ENCODE data around the gene ZNF48.

ZNF48 gene

DNA sequence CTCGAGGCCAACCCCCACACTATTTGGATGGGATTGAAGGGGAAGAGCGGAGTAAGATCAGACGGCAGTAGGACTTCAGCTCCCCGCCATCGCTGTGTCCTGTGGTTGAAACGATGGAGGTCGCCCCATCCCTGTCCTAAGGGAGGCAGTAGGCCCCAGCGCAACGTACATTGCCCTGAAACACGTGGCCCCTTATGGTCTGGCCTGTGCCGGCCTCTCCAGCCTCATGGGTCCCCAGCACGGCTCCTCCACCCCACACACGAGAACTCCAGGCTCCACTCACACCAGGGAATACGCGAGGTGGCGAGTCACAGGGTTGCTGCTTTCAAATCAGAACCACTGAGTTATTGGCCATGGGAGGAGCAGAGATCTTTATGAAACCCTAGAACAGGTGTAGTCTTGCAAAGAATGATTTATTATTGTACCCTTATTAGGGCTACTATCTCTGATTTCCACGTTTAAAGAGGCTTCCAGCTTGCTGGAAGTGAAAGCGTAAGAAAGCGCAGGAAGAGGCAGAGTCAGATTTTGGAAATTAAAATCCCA is 35.3 kb downstream of the ZNF48 start:
- DNase-seq (ENCODE audit: low read depth) = no peak
- TF ChIP-seq, protein P1, sequence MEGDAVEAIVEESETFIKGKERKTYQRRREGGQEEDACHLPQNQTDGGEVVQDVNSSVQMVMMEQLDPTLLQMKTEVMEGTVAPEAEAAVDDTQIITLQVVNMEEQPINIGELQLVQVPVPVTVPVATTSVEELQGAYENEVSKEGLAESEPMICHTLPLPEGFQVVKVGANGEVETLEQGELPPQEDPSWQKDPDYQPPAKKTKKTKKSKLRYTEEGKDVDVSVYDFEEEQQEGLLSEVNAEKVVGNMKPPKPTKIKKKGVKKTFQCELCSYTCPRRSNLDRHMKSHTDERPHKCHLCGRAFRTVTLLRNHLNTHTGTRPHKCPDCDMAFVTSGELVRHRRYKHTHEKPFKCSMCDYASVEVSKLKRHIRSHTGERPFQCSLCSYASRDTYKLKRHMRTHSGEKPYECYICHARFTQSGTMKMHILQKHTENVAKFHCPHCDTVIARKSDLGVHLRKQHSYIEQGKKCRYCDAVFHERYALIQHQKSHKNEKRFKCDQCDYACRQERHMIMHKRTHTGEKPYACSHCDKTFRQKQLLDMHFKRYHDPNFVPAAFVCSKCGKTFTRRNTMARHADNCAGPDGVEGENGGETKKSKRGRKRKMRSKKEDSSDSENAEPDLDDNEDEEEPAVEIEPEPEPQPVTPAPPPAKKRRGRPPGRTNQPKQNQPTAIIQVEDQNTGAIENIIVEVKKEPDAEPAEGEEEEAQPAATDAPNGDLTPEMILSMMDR (IDR thresholded peaks at IDR 0.05; ENCODE audit: low read depth, low read length, missing control alignments) = no peak
- H3K4me3 ChIP-seq (ENCODE audit: low read depth, low read length) = no peak overlapping the region

GRCh38 chr16:30434852-30435251 is 39.6 kb downstream of the ZNF48 start:
- H3K4me3 ChIP-seq (ENCODE audit: low read depth, low read length) = no peak overlapping the region
- no peak for DNase-seq (ENCODE audit: low read depth)
- TF ChIP-seq, protein P1 (IDR thresholded peaks at IDR 0.05; ENCODE audit: low read depth, low read length, missing control alignments) = no peak

DNA sequence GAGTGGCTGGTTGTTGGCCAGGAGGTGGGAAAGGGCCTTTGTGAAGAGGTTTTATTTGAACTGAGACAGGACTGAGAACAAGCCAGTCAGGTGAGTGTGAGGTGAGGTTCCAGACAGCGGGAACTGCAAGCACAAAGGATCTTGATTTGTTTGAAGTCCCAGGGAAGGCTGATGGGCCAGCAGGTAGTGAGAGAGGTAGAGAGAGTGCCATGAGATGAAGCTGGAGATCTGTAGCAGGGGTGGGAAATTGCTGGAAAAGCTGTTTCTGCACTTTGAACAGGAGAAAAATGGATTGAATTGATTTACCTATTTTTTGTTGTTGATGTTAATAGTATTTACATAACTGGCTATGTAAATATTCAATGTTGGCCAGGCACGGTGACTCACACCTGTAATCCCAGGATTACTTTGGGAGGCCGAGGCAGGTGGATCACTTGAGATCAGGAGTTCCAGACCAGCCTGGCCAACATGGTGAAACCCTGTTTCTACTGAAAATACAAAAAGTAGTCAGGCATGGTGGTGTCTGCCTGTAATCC is 42.4 kb downstream of the ZNF48 start:
- TF ChIP-seq, protein P1 (IDR thresholded peaks at IDR 0.05; ENCODE audit: low read depth, low read length, missing control alignments) = no peak
- H3K4me3 ChIP-seq (ENCODE audit: low read depth, low read length) = no peak overlapping the region
- no peak for DNase-seq (ENCODE audit: low read depth)

DNA sequence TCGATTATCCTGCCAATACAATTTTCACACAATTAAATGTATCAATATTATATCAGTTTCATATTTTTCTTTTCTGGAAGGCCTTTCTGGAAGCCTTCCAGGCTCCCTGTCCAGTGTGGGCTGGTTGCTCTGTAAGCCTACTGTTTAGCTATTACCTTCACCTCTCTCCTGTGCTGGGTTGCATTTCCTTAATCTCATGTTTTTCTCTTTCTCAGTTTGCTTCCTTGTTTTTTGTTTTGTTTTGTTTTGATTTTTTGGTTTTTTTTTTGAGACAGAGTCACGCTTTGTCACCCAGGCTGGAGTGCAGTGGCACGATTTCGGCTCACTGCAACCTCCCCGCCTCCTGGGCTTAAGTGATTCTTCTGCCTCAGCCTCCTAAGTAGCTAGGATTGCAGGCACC is 43.6 kb downstream of the ZNF48 start:
- DNase-seq (ENCODE audit: low read depth) = no peak
- TF ChIP-seq, protein P1 (IDR thresholded peaks at IDR 0.05; ENCODE audit: low read depth, low read length, missing control alignments) = no peak
- no peak overlapping the region for H3K4me3 ChIP-seq (ENCODE audit: low read depth, low read length)

DNA sequence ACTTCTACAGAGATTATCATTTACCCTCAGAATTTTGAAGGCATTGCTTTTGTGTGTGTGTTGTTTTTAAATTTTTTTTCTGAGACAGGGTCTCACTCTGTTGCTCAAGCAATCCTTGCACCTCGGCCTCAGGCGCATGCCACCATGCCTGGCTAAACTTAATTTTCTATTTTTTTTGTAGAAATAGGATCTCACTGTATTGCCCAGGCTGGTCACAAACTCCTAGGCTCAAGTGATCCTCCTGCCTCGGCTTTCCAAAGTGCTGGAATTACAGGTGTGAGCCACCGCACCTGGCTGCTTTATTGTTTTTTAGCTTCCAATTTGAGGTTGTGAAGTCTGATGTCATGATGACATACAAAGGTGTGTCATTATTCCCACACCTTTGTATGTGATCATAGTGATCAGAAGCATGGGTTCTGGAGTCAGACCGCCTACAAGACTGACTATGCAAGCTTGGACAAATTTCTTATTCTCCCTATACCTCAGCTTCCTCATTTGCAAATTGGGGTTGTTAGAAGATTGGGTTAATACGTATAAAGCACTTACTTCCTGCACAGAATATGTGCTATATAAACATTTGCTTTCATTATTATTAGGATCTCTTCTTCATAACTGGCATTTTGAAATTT is 44.6 kb downstream of the ZNF48 start:
- TF ChIP-seq, protein P1 (IDR thresholded peaks at IDR 0.05; ENCODE audit: low read depth, low read length, missing control alignments) = no peak
- H3K4me3 ChIP-seq (ENCODE audit: low read depth, low read length) = no peak overlapping the region
- DNase-seq (ENCODE audit: low read depth) = no peak

GRCh38 chr16:30443631-30444030 is 48.4 kb downstream of the ZNF48 start:
- DNase-seq (ENCODE audit: low read depth) = no peak
- TF ChIP-seq, protein P1 (IDR thresholded peaks at IDR 0.05; ENCODE audit: low read depth, low read length, missing control alignments) = no peak
- no peak overlapping the region for H3K4me3 ChIP-seq (ENCODE audit: low read depth, low read length)
